ENCODE measurements around the gene NR1I3.

The NR1I3 gene

DNA sequence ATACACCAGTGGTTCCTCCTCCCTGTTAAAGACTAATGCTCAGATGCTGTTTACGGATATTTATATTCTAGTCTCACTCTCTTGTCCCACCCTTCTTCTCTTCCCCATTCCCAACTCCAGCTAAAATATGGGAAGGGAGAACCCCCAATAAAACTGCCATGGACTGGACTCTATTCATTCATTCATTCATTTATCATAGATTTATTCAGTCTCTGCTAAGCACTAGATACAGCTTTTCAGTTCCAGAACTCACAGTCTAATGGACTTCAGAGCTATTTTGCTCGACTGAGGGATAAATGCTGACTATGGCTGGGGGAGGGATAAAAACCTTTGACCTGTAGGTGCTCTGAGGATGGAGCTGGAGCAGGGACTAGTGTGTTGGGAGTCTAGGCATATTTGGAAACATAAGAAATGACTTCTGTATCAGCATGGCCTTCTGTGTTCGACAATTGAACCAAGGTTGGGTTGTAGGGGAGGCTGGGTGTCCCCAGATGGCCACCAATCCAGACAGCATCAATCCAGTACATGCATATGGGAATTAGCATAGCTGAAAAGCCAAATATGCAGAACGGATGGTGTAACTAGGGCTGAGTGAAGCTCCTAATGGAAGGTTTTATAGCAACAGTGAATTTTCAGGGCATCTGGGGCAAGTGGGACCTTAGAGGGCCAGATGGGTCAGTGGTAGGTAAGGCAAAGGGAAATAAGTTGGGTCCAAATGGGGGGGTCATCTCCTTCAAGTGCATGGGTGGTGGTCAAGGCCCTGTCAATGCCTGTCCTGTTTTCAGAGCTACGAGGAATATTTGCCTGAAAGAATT lies 18.7 kb downstream of the NR1I3 start:
- no peak for DNase-seq

DNA sequence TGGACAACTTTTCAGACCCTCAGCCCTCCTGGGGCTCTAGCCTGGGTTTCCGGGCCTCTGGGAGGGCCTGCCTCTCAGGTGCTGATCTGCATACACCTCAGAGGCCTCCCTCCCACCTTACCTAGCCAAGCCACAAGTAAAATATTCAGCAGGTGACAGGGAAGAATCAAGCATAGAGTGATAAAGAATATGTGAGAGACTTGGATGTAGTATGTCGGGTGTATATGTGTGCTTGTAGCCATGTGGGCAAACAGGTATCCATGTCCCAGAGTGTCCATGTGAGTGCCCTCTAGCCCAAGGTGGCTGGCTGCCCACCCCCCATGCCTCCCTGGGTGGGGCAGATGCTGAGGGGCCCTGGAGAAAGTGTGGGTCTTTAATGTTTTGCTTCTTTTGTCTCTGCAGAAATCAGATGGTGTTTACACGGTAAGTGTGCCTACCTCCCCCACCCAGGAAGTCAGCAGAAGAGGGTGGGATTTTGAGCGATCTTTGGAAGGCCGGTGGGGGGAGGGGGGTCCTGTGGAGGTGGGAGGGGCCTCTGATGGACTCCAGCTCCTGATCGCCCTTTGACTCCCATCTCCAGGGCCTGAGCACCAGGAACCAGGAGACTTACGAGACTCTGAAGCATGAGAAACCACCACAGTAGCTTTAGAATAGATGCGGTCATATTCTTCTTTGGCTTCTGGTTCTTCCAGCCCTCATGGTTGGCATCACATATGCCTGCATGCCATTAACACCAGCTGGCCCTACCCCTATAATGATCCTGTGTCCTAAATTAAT lies 19.5 kb downstream of the NR1I3 start:
- no peak for DNase-seq

DNA sequence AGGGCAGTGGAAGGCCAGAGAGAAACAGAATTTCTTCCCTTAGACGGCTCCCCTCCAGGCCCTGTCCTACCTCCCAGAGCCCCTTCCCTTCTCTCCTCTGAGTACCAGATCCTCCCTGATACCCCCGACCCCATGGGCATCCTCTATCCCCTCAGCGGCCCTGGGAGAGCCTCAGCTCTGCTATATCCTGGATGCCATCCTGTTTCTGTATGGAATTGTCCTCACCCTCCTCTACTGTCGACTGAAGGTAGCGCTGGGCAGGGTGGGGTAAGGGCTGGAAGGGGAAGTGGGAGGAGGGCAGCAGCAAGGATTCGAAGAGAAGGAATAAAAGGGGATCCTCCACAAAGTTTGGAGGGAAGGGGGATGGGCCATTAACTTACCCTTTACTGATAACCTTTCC lies 20.2 kb downstream of the NR1I3 start:
- DNase-seq: no peak

DNA sequence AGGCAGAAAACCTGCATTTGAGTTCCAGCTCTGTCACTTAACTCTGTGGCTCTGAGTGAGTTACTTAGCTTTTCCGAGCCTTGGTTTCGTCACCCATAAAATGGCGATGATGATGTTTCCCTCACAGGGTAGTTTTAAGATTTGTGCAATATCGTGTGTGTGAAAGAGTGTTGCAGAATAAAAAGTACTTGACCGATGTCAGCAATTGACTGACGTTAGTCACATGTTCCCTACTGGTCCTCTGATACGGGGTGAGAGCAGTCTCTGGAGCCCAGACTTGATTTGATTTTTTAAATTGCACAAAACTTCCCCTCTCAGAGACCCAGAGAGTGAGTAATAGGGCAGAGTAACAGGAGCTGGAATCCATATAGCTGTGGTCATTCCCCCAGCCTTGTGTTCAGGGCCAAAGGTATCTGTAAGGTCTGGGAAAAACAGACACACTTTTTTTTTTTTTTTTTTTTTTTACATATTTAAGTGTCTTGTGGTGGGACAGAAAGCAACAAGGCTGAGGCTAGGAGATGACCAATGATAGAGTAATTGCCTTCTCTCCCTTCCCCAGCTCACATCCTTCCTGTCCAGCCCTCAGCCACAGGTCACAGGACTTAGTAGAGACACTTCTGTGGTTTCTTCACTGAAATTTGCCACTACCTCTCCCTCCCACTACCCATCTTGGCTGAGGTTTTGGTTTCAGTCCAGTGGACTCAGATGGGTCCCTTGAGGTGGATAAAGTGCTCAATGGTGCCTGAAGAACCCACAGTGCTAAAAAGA lies 20.9 kb downstream of the NR1I3 start:
- DNase-seq: peak in 1 of 56 donors; percentile 5

DNA sequence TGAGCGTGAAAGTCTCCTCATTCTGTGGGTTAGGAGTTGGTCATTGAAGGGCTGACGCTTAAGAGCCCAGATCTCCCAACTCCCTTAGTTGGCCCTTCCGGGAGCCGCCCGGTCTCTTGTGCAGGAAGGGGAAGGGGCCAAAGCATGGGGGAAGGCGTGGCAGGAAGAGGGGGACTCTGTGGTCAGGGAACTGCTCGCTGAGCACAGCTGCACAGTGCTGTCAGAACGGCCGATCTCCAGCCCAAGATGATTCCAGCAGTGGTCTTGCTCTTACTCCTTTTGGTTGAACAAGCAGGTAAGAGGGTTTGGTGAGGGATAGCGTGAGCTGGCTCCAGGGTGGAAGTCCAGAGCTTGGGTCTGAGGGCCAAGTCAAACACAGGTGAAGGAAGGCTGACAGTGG lies 22.9 kb downstream of the NR1I3 start, which contains the start of gene FCER1G:
Gene FCER1G, plus strand, starts transcription at position 220 of the 400 bp plus-strand sequence. Its CDS starts 27 bp downstream, at position 247.
- DNase-seq: peak in 7 of 56 donors; percentile 8 to 52 (median 21)

DNA sequence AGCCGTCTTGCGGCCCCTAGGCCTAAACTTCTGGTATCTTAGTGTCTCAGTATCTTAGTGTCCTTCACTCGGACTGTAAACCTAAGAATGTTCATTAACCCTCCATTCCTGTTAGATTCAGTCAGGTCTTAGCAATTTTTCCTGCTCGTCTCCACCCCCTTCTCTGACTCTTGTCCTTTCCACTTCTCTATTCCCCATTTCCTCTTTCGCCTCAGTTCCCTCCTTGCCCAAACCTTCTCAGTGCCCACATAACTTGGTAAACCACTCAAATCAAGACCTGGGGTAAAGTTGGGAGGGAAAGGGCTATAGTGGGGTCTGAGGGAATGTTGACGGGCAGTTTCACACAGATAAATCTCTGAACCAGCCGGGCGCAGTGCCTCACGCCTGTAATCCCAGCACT lies 23.6 kb downstream of the NR1I3 start:
- no peak for DNase-seq

DNA sequence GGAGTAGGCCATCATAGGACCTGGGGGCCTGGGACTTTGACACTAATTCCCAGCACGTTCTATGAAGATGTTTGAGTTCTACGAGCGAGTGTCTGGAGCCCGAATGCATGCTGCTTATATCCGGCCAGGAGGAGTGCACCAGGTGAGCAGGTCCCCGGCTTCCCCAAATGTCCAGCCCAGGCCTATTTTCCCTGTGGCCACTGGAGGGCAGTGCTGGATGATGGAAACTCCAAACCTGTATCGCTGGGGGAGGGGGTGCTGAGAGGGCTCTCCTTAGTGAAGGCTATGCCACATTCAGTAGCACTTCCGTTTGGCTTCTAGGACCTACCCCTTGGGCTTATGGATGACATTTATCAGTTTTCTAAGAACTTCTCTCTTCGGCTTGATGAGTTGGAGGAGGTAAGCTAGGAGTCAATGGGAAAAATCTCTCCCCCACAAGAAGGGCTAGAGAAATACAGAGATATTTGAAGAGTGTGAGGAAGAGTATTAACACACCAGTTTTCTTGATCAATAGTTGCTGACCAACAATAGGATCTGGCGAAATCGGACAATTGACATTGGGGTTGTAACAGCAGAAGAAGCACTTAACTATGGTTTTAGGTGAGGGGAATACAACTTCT lies 28.1 kb downstream of the NR1I3 start:
- DNase-seq: peak in 44 of 56 donors; percentile 15 to 77 (median 43)

DNA sequence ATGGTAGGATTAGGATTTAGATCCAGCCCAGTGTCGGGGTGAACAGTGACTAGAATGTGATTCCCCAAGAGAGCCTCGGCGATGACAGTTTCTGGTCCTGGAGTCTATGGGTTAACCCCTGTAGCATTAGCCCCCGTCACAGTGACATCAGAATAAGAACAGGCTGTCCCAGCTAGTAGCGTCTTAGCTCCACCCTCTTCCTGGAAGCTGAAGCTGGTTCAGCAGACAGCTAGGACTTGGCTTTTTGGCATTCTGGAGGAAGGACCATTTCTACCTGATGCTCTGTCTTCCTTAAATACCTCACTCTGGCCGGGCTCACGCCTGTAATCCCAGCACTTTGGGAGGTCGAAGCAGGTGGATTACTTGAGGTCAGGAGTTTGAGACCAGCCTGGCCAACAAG lies 30.8 kb downstream of the NR1I3 start:
- no peak for DNase-seq

DNA sequence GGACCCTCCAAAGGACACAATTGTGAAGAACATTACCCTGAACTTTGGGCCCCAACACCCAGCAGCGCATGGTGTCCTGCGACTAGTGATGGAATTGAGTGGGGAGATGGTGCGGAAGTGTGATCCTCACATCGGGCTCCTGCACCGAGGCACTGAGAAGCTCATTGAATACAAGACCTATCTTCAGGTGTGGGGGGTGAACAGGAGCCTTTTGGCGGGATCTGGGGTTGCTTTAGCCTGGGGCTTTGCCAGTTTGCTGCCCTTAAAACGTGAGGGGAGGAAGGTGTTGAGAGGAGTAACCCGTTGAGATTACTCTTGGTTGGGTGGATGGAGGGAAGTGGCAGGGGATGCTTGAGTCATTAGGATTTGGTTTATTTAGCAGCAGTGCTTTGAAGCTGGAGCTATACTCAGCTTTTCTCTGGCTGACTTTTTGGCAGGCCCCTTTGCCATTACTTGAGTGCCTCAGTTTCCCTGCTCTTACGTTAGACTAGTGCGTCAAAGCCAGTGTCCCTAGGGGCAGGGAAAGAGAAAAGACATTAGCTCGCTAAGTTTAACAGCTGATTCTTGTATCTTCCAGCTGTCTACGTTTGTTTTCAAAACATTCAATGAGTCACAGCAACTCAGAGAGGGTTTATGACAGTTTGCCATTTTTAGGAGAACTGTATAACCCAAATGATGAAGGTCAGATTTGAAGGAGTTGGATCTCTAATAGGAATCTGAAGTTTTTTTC lies 31.4 kb downstream of the NR1I3 start:
- no peak for DNase-seq

DNA sequence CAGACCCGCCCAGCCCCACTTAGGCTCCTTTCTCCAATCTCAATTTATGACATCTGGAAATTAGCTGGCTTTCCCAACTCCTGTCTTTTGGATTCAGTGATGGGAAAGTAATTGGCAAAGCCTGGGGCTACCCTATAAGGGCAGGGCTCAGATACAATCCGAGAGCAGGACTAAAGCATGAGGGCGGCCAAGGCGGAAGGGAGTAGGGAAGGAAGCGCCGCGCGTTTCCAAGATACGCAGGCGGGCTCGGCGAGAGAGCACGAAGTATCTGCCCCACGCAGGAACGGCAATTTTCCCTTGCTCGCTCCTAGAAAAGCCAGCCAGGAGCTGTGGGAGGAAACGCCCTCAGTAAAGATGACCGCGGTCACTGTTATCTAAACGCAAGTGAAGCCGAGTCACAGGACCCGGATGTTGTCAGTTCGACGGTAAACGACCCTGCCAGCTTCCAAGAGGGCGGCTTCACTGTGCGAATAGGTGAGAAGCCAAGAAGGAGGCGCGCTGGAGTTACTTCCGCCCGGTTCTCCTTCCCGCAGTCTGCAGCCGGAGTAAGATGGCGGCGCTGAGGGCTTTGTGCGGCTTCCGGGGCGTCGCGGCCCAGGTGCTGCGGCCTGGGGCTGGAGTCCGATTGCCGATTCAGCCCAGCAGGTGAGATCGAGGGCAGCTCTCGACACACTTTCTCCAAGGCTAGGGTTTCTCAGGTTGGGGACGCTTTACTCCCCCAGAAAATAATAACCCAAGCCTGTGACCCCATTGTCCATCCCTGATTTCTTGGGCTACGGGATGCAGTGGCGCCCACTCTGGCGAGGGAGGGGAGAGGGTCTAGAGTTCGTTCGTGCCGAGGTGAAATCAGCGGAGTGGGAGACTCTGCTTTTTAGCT lies 35.9 kb downstream of the NR1I3 start, which contains the start of gene NDUFS2:
Gene NDUFS2, plus strand, starts transcription at position 532 of the 877 bp plus-strand sequence. Its CDS starts 19 bp downstream, at position 551.
- peak; percentile 62 to 100 (median 97) for DNase-seq

DNA sequence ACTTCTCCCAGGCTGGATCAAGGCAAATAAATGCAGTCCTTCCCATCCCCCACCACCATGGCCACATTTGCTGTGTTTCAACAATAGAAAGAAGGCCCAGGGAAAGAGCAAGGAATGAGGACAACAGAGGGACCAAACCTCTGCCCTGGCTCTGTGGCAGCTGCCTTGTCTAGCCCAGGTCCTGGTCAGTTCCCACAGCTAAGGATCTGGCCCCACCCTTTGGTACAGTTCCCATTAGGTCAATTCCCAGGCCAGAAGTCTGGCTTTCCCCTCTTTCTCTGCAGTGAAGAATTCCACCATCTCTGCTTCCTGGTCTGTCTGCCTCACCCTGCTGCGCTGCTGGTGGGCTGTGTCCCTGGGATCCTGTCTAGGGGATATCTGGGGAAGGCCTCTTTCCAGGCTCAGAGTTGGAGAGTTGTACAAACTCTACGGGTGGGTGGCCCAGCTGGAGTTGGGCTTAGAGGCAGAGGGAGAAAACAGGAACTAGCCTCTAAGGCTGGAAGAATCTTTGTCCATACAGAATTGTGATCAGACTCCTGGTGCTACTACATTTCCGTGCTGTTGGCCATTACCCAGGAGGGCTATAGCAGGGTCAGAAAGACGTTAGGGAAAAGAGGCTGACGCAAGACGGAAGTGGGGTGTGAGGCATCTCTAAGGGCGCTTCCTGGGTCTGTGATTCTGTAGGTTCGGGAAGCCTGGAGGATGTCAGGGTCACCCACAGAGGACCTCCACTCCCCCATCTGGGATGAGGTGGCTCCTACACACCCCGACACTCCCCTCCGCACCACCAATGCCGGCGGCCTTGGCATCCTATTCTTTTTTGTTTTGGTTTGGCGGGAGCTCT lies 36.8 kb downstream of the NR1I3 start:
- DNase-seq: peak in 30 of 56 donors; percentile 26 to 74 (median 58)

DNA sequence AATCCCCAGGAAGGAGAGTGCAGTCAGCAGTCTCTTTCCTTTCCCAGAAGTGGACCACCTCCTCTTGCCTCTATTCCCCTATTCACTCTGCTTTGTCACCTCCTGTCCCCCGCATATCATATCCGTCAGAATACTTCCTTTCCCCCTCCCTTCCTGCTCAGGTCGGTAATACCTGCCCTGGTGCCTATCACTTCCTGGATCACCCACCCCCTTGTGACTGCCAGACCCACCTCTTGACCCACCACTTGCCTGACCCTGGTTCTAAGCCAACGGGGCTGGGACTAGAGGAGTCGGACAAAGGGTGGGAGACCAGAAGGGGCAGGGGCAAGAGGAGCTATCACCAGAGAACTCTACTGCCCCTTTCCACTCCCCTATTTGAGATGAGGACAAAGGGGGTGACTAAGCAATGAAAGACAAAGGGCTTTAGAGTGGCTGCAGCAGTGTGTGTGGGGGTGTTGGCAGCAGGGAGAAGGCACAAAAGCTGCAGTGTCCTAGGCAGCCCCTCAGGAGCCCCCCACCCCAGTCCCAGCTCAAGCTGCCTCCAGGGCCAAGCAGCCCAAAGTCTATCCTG lies 37.5 kb downstream of the NR1I3 start:
- peak in 54 of 56 donors; percentile 36 to 89 (median 72) for DNase-seq

DNA sequence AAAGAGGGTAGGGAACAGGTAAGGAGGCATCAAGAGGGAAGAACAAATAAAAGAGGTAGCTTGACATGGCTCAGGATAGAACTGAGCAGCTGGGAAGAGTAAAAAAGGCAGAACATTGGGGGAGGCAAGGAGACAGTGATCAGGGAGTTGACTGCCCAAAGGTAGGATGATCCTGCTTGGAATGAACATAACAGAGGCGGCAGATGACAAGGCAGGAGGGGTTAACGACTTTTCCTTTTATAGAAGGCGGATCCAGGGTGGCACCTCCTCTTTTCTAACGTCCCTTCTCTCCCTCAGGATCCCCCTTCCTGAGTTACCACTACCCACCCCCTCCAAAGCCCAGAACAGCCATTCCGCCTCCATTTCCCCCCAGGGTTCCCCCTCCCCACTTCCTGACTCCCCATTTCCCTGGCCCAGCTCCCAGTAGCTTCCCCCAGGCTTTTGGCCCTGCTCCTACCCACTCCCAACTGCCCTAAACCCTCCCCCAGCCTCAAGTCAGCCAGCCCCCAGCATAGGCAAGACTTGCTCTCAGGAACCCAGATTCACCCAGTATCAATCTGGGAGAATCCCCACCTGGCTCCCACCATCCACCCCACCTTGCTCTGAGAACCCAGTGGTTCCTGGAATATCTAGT lies 38.4 kb downstream of the NR1I3 start:
- DNase-seq: peak in 22 of 56 donors; percentile 9 to 70 (median 33)

DNA sequence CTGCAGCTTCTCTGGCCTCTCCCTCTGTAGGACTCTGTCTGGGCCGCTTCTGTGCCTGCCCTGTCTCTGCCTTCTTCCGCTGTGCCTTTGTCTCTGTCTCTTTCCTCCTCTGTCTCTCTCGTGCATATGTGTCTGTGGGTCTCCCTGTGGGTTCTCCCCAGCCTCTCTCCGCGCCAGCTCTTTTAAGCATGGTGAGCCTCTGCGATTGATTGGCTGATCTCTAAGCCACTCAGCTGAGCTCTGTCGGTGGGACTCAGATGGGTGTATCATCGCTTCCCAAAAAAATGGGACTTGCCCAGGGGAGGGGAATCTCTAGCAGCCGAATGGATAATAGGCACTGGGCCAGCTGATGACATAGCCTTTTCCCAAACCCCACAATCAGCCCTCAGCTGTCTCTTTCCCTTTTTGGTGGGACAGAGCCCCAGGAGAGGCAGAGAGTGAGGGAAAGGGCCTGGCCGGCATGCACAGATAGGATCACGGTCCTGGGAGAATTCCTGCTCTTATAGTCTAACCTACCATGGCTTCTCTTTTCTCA lies 39.0 kb downstream of the NR1I3 start, which contains the start of gene ADAMTS4:
Gene ADAMTS4, minus strand, starts transcription at position 158 of the 535 bp plus-strand sequence. CDS start 427 bp downstream, outside the sequence.
- peak in 54 of 56 donors; percentile 33 to 94 (median 81) for DNase-seq

DNA sequence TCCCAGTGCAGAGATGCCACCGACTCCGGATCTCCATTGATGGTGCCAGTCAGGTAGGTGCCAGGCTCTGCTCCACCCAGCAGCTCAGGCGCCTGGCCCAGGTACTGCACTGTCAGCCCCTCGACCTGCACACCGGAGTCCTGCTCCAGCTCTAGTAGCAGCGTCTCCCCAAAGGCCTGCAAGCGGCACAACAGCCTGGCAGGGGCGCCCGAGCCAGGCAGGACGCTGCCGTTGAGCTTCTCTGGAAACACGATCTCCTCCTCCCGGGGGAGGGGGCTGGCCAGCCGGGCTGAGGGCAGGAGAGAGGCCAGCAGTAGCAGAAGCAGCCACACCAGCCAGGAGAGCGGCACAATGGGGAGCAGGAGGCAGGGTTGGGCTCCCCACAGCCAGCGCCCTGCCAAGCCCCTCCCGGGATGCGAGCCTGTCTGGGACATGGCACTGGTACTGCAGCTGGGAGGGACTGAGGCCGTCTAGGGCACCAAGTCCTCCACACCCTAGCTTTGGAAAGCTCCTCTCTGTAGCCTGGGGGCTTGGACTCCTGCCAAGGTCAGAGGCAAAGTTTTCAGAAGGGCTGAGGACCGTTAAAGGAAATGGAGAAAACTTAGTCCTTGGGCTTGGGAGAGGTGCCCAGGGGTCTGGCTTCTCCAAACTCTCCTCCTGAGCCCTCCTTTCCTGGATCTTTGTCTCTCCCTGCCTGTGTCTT lies 39.7 kb downstream of the NR1I3 start:
- peak in 35 of 56 donors; percentile 26 to 74 (median 51) for DNase-seq

DNA sequence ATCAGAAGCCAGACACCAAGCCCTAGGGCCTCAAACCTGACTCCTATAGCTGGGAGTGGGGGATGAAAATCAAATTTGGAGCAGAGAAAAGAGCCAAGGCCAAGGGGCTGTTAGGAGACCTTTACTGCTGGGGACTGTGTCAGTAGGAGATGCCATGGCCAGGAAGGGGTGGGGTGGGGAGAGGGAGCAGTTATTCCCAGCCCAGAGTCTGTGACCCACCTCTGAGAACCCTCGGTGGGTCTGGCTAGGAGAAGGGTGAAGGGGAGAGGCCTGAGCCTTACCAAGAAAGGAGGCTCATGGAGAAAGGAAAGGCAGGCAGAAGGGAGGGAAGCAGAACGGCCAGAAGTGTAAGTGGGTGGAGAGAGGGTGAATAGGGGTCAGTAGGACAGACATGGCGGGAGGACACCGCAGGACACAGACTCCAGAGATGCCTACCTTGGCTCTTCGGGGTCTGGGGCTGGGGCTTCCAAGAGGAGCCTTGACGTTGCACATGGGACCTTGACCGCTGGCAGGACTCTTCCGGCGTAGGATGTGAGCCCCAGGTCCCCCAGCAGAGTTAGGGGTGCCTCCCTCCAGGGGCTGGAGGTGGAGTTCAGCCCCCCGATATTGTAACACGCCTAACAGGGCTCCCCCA lies 40.3 kb downstream of the NR1I3 start:
- peak in 1 of 56 donors; percentile 36 for DNase-seq
